HG02840 (cell line): Measurements from ENCODE around the gene DCP1A.
"Not testable (repeated sequence)": the region's sequence is repeated elsewhere in the genome, so short reads cannot be mapped to it uniquely, and the experiment has no call there.

Experiments used
- ATAC-seq: cut with Tn5 transposase; IDR thresholded peaks from one replicate; pipeline ENCODE4 v1.9.1; 2021; ENCODE audit warnings: mild to moderate bottlenecking, moderate library complexity, moderate number of reproducible peaks; ENCODE audit not compliant: unreplicated experiment, low FRiP score

DCP1A gene

GRCh38 chr3:53347261-53348064, at the start of gene DCP1A:
Gene DCP1A (minus strand): TSS chr3:53347543. CDS start chr3:53347517, 26 bp downstream.
- peak; percentile 97 for ATAC-seq

- no peak for ATAC-seq
Observed at GRCh38 chr3:53384465-53385423, 37.4 kb upstream of the DCP1A start.

GRCh38 chr3:53382106-53382505, 34.8 kb upstream of the DCP1A start:
- ATAC-seq, result no peak

GRCh38 chr3:53380306-53380705, 33.0 kb upstream of the DCP1A start:
- no peak for ATAC-seq

- no peak for ATAC-seq
Observed at GRCh38 chr3:53379898-53380297, 32.6 kb upstream of the DCP1A start.

- ATAC-seq, result no peak
Observed at GRCh38 chr3:53377794-53378193, 30.5 kb upstream of the DCP1A start.

GRCh38 chr3:53376679-53377078, 29.3 kb upstream of the DCP1A start:
- ATAC-seq, result no peak

GRCh38 chr3:53375019-53375418, 27.7 kb upstream of the DCP1A start:
- no peak for ATAC-seq

- not testable (repeated sequence) for ATAC-seq
Observed at GRCh38 chr3:53370719-53371118, 23.4 kb upstream of the DCP1A start.

GRCh38 chr3:53361852-53362251, 14.5 kb upstream of the DCP1A start:
- no peak for ATAC-seq

GRCh38 chr3:53357458-53357857, 10.1 kb upstream of the DCP1A start:
- ATAC-seq, result no peak

GRCh38 chr3:53354945-53355498, 7.7 kb upstream of the DCP1A start:
- no peak for ATAC-seq

GRCh38 chr3:53353202-53353601, 5.9 kb upstream of the DCP1A start:
- no peak for ATAC-seq

- no peak for ATAC-seq
Observed at GRCh38 chr3:53350652-53351051, 3.3 kb upstream of the DCP1A start.

- ATAC-seq, result not testable (repeated sequence)
Observed at GRCh38 chr3:53348118-53348517, 775 bp upstream of the DCP1A start.

- ATAC-seq, result peak; percentile 3
Observed at GRCh38 chr3:53346922-53347260, 452 bp downstream of the DCP1A start.

- no peak for ATAC-seq
Observed at GRCh38 chr3:53346514-53346913, 829 bp downstream of the DCP1A start.

- ATAC-seq, result no peak
Observed at GRCh38 chr3:53342353-53342752, 5.0 kb downstream of the DCP1A start.

- ATAC-seq, result no peak
Observed at GRCh38 chr3:53337167-53337940, 10.0 kb downstream of the DCP1A start.

- no peak for ATAC-seq
Observed at GRCh38 chr3:53334742-53335141, 12.6 kb downstream of the DCP1A start.
